HG02884 (cell line): ENCODE data around the gene TUBB1.

Experiments
- ATAC-seq: cut with Tn5 transposase; IDR thresholded peaks from one replicate; pipeline ENCODE4 v1.9.1; 2021; ENCODE audit warnings: mild to moderate bottlenecking, moderate library complexity; ENCODE audit not compliant: unreplicated experiment

The TUBB1 gene

DNA sequence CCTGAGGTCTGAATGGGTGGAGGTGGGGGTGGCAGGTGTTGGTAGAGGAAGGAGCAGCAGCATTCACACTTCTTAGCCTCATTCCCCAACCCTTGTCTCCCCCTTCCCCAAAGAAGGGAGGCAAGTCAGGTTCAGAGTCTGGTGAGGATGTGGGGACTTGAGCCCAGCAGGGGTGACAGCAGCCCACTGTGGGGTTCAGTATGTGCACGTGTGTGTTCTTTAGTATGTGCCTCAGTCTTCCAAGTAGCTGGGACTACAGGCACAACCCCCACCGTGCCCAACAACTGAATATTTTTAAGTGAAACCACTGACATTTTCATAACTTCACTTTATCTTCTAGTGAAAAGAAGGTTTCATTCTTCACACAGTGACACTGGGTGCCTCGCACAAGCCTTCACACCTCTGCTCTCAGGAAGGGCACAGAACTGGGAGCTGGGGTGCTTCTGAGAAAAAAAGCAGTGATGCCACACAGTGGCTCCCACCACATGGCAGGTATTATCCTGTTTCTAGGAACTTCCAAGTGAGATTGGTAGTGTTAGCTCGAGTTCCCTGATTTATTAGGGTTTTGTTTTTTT lies 56.8 kb downstream of the TUBB1 start:
- ATAC-seq = no peak
